IMR-90 (cell line): ENCODE results near the gene HIGD2A. TPM values are rescaled to one million over a fixed set of nuclear protein-coding genes. Genes with fewer than 3 reads are reported as not detected.

Experiments
- ATAC-seq: fragments of 200-7000 bp; cut with Tn5 transposase; 2 replicates; pipeline ENCODE4 v1.9.1; 2020; ENCODE audit warnings: low read depth, mild to moderate bottlenecking, moderate library complexity
- BruUV-seq: library from RNA; stranded (reverse); fragments of 400-500 nt; replicated peaks from 2 replicates; lab custom pipeline; 2021; lab: Mats Ljungman, UMichigan
- CTCF ChIA-PET: fragments of 300-600 bp; formaldehyde crosslinking; extraction: SDS; loops from one replicate; lab custom pipeline; 2021; ENCODE audit warnings: antibody characterized with exemption; lab: Yijun Ruan, JAX
- POLR2A ChIA-PET: fragments of 300-600 bp; sonication (Branson Sonifier 250); formaldehyde crosslinking; loops from one replicate; lab custom pipeline; 2022; ENCODE audit warnings: antibody characterized with exemption; ENCODE audit not compliant: unreplicated experiment; lab: Charles Lee
- DNase-seq: peaks from one replicate; pipeline ENCODE4 v3.0.0; 2013
- H2AFZ ChIP-seq: replicated peaks from 2 replicates; pipeline ENCODE3; 2013; ENCODE audit warnings: low read length, mild to moderate bottlenecking; ENCODE audit not compliant: poor library complexity
- H2AK5ac ChIP-seq: 2 replicates; pipeline ENCODE4 v1.6.1; 2013; ENCODE audit warnings: low read depth, low read length, inconsistent platforms
- H2AK9ac ChIP-seq: replicated peaks from 2 replicates; pipeline ENCODE3; 2013; ENCODE audit warnings: mild to moderate bottlenecking, low read depth, low read length, moderate library complexity; ENCODE audit not compliant: poor library complexity
- H2BK120ac ChIP-seq: 2 replicates; pipeline ENCODE4 v1.6.1; 2013; ENCODE audit warnings: low read depth, low read length, inconsistent platforms
- H2BK15ac ChIP-seq: 3 replicates; pipeline ENCODE4 v1.6.1; 2013; ENCODE audit warnings: low read depth, low read length, inconsistent platforms
- H2BK20ac ChIP-seq: 2 replicates; pipeline ENCODE4 v1.6.1; 2013; ENCODE audit warnings: low read depth, mild to moderate bottlenecking, inconsistent platforms, low read length, moderate library complexity
- H2BK5ac ChIP-seq: 2 replicates; pipeline ENCODE4 v1.6.1; 2013; ENCODE audit warnings: mild to moderate bottlenecking, low read depth, low read length, inconsistent platforms; ENCODE audit not compliant: poor library complexity, severe bottlenecking
- H3K14ac ChIP-seq: replicated peaks from 2 replicates; pipeline ENCODE4 v1.6.1; 2013; ENCODE audit warnings: low read depth, low read length, inconsistent platforms
- H3K18ac ChIP-seq: 2 replicates; pipeline ENCODE4 v1.6.1; 2013; ENCODE audit warnings: low read depth, low read length, control low read depth
- H3K23ac ChIP-seq: 2 replicates; pipeline ENCODE4 v1.6.1; 2013; ENCODE audit warnings: low read depth, low read length, inconsistent platforms
- H3K27ac ChIP-seq: 2 replicates; pipeline ENCODE4 v1.5.1; 2013; ENCODE audit warnings: mild to moderate bottlenecking, control low read depth, low read length; ENCODE audit not compliant: insufficient read depth
- H3K27me3 ChIP-seq: 2 replicates; pipeline ENCODE4 v1.6.1; 2013; ENCODE audit warnings: low read length; ENCODE audit not compliant: control insufficient read depth, insufficient read depth
- H3K36me3 ChIP-seq: 2 replicates; pipeline ENCODE4 v1.6.1; 2013; ENCODE audit warnings: low read length, mixed read lengths; ENCODE audit not compliant: control insufficient read depth, insufficient read depth
- H3K4ac ChIP-seq: 2 replicates; pipeline ENCODE4 v1.6.1; 2013; ENCODE audit warnings: low read depth, low read length, inconsistent platforms
- H3K4me1 ChIP-seq: 2 replicates; pipeline ENCODE4 v1.6.1; 2013; ENCODE audit warnings: low read length, mixed read lengths; ENCODE audit not compliant: control insufficient read depth, insufficient read depth
- H3K4me2 ChIP-seq: 2 replicates; pipeline ENCODE4 v1.6.1; 2013; ENCODE audit warnings: low read depth, mild to moderate bottlenecking, control low read depth, low read length, moderate library complexity
- H3K4me3 ChIP-seq: 2 replicates; pipeline ENCODE4 v1.5.1; 2013; ENCODE audit warnings: low read depth, mild to moderate bottlenecking, control low read depth, low read length, moderate library complexity; ENCODE audit not compliant: insufficient read depth
- H3K56ac ChIP-seq: 2 replicates; pipeline ENCODE4 v1.6.1; 2013; ENCODE audit warnings: low read length, inconsistent platforms; ENCODE audit not compliant: insufficient read depth; ENCODE audit errors: extremely low read depth
- H3K79me1 ChIP-seq, 2 experiments: 2 replicates each; pipeline ENCODE4 v1.6.1; 2013; ENCODE audit warnings: low read length in 2 of 2, inconsistent platforms in 1 of 2, low read depth in 1 of 2
- H3K9ac ChIP-seq: 2 replicates; pipeline ENCODE4 v1.6.1; 2013; ENCODE audit warnings: low read depth, low read length, control low read depth
- H3K9me1 ChIP-seq: 2 replicates; pipeline ENCODE4 v1.6.1; 2013; ENCODE audit warnings: low read length, inconsistent platforms; ENCODE audit not compliant: insufficient read depth
- H3K9me3 ChIP-seq: 2 replicates; pipeline ENCODE4 v1.6.1; 2013; ENCODE audit warnings: low read length; ENCODE audit not compliant: control insufficient read depth, insufficient read depth
- H4K20me1 ChIP-seq: 2 replicates; pipeline ENCODE4 v1.6.1; 2013; ENCODE audit warnings: low read length, inconsistent platforms; ENCODE audit not compliant: insufficient read depth
- H4K5ac ChIP-seq: 2 replicates; pipeline ENCODE4 v1.6.1; 2013; ENCODE audit warnings: mild to moderate bottlenecking, low read depth, low read length, control low read depth
- H4K8ac ChIP-seq, 2 experiments: 2 replicates each; pipeline ENCODE4 v1.6.1; 2013; ENCODE audit warnings: low read depth in 2 of 2, low read length in 2 of 2, control low read depth in 1 of 2, inconsistent platforms in 1 of 2
- H4K91ac ChIP-seq: 2 replicates; pipeline ENCODE4 v1.6.1; 2013; ENCODE audit warnings: low read depth, low read length, inconsistent platforms; ENCODE audit not compliant: insufficient read depth
- BHLHE40 ChIP-seq: fragments of 150-350 bp; IDR thresholded peaks from 2 replicates; pipeline ENCODE4 v1.6.1; 2016; ENCODE audit warnings: mild to moderate bottlenecking, low read depth, low read length
- CEBPB ChIP-seq: IDR thresholded peaks from 2 replicates; pipeline ENCODE4 v1.6.1; 2012; ENCODE audit warnings: low read depth, low read length, improper control_type of control experiment
- ELK1 ChIP-seq: fragments of 150-350 bp; IDR thresholded peaks from 2 replicates; pipeline ENCODE4 v1.6.1; 2016; ENCODE audit warnings: low read depth, mild to moderate bottlenecking, low read length, moderate library complexity, borderline replicate concordance
- FOS ChIP-seq: fragments of 150-350 bp; IDR thresholded peaks from 2 replicates; pipeline ENCODE4 v1.6.1; 2016; ENCODE audit warnings: low read depth, low read length
- MAFK ChIP-seq: IDR thresholded peaks from 2 replicates; pipeline ENCODE4 v1.6.1; 2012; ENCODE audit warnings: low read depth, low read length, improper control_type of control experiment
- MAZ ChIP-seq: IDR thresholded peaks from 2 replicates; pipeline ENCODE4 v1.6.1; 2012; ENCODE audit warnings: low read depth, mild to moderate bottlenecking, low read length, improper control_type of control experiment, moderate library complexity, borderline replicate concordance
- MXI1 ChIP-seq: IDR thresholded peaks from 2 replicates; pipeline ENCODE4 v1.6.1; 2012; ENCODE audit warnings: low read depth, mild to moderate bottlenecking, low read length, moderate library complexity, borderline replicate concordance
- NFE2L2 ChIP-seq: fragments of 150-350 bp; IDR thresholded peaks from 2 replicates; pipeline ENCODE4 v1.6.1; 2016; ENCODE audit warnings: low read depth, mild to moderate bottlenecking, low read length
- RAD21 ChIP-seq: IDR thresholded peaks from 2 replicates; pipeline ENCODE4 v1.6.1; 2012; ENCODE audit warnings: low read length, improper control_type of control experiment
- RFX5 ChIP-seq: IDR thresholded peaks from 2 replicates; pipeline ENCODE4 v1.8.0; 2012; ENCODE audit warnings: low read depth, mild to moderate bottlenecking, low read length, moderate library complexity
- SMC3 ChIP-seq: fragments of 150-350 bp; IDR thresholded peaks from 2 replicates; pipeline ENCODE4 v1.6.1; 2016; ENCODE audit warnings: low read depth, mild to moderate bottlenecking, antibody characterized with exemption, low read length, moderate library complexity
- USF2 ChIP-seq: fragments of 150-350 bp; IDR thresholded peaks from 2 replicates; pipeline ENCODE4 v1.6.1; 2017; ENCODE audit warnings: mild to moderate bottlenecking, antibody characterized with exemption, low read length, low read depth
- WGBS, 2 experiments: methylation state at CpG; one replicate each; pipeline versions ENCODE4 v1.1.5 to v1.1.7; 2013; ENCODE audit warnings: missing lambda C conversion rate in 2 of 2; ENCODE audit not compliant: insufficient read length in 1 of 2; ENCODE audit errors: extremely low coverage in 2 of 2; 5-methylcytosine and 5-hydroxymethylcytosine counted together
- dilution Hi-C: fragments of 300-500 bp; cut with HindIII; formaldehyde crosslinking; loops from one replicate; pipeline ENCODE4 v1.14.3; 2018; ENCODE audit warnings: low sequenced_read_pairs; ENCODE audit not compliant: unreplicated experiment
- in situ Hi-C: fragments of 300-500 bp; cut with MboI; formaldehyde crosslinking; loops from 3 replicates; pipeline ENCODE4 v1.14.3; 2019; ENCODE audit warnings: low sequenced_read_pairs, inconsistent platforms, mixed read lengths
- intact Hi-C: fragments of 100-400 bp; cut with micrococcal nuclease; formaldehyde crosslinking; loops from 2 replicates; pipeline ENCODE4 v1.10.0; 2022
- polyA plus RNA-seq, 3 experiments: library from polyadenylated mRNA; depleted of rRNA; stranded (reverse); fragments of >200 nt; gene quantifications; 2 replicates each; pipeline ENCODE4 v1.2.3, GENCODE V29; 2012; ENCODE audit warnings: low replicate concordance in 1 of 3
- total RNA-seq: library from RNA; depleted of rRNA; stranded (reverse); fragments of >200 nt; gene quantifications from 2 replicates; pipeline ENCODE4 v1.2.3, GENCODE V29; 2012
- TF ChIP-seq, protein P1 (sequence below): conservative IDR thresholded peaks from 2 replicates; pipeline ENCODE4 v1.5.1; 2012; ENCODE audit warnings: mild to moderate bottlenecking, low read depth, low read length, improper control_type of control experiment

The HIGD2A gene
- total and polyA plus RNA-seq, 2 of the 4 experiments (the other 2 are of a cell fraction): 35.0 to 131 TPM

DNA sequence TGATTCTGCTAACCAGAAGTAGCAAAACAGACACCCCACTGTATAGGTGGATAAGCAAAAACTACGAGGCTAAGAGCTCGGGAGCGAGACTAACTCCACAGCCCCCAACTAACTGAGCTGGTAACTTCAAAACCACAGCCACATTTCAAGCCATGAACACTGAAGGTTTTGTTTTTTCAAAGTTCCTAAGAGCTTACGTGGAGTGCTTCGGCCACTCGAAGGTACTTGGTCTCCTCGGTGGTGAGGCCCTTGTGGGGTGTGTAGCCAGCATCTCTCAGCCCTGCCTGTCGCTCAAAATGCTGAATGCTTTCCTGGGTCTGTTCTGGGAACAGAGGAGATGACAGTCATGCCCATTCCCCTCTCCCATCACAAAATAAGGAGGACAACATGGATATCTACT, 38.1 kb upstream of the HIGD2A start:
- BruUV-seq: no TSS peak
- dilution Hi-C loops: no loop called here

More for the DNA sequence above, 38.1 kb upstream of the HIGD2A start:
- H3K9me3 ChIP-seq: no peaks in the 10 kb centered on the region
- ChIA-PET CTCF (interaction anchor here (1.0 kb wide), 1 partner anchor 11 kb away, joined by 3 read pairs; the partner anchor contains the start of gene KIAA1191), POLR2A (no interaction called here)
- H2BK20ac ChIP-seq: no peak overlapping the region
- H3K27ac ChIP-seq: no peak overlapping the region
- H3K56ac ChIP-seq: no peak overlapping the region
- no peak overlapping the region for H2BK5ac ChIP-seq
- H4K91ac ChIP-seq: no peak overlapping the region
- ATAC-seq (no peak), DNase-seq (no peak)
- no peak overlapping the region for H3K9ac ChIP-seq
- H3K14ac ChIP-seq: no peak overlapping the region
- H4K5ac ChIP-seq: no peak overlapping the region
- H4K20me1 ChIP-seq: peaks cover 36% of the 10 kb centered on the region
- 0 out of 2 replicates have a peak, but pooled peaks cover 2% of the 10 kb centered on the region for H3K4me1 ChIP-seq
- H3K23ac ChIP-seq: no peak overlapping the region
- H2BK120ac ChIP-seq: no peak overlapping the region
- H4K8ac ChIP-seq: no peak overlapping the region
- H2AK5ac ChIP-seq: no peak overlapping the region
- H3K9me1 ChIP-seq: peaks cover 10% of the 10 kb centered on the region
- WGBS, 2 experiments: no CpG with 5 or more reads among the region's 8 CpGs
- in situ Hi-C loops: no loop called here
- H2AK9ac ChIP-seq: no peak overlapping the region
- H3K79me1 ChIP-seq: peaks cover 37 to 44% of the 10 kb centered on the region in 2 experiments
- no peak overlapping the region for H3K4ac ChIP-seq
- no peak overlapping the region for H3K4me3 ChIP-seq
- peaks cover 74% of the 10 kb centered on the region for H3K36me3 ChIP-seq
- H3K4me2 ChIP-seq: no peak overlapping the region
- no peaks in the 10 kb centered on the region for H3K27me3 ChIP-seq
- no peak overlapping the region for H3K18ac ChIP-seq
- no peak overlapping the region for H2AFZ ChIP-seq
- TF ChIP-seq USF2 (no peak), SMC3 (no peak), FOS (no peak), NFE2L2 (no peak), RFX5 (no peak), BHLHE40 (no peak), MXI1 (no peak), CEBPB (no peak), RAD21 (no peak), ELK1 (no peak), MAZ (no peak), MAFK (no peak)
- TF ChIP-seq, protein P1, sequence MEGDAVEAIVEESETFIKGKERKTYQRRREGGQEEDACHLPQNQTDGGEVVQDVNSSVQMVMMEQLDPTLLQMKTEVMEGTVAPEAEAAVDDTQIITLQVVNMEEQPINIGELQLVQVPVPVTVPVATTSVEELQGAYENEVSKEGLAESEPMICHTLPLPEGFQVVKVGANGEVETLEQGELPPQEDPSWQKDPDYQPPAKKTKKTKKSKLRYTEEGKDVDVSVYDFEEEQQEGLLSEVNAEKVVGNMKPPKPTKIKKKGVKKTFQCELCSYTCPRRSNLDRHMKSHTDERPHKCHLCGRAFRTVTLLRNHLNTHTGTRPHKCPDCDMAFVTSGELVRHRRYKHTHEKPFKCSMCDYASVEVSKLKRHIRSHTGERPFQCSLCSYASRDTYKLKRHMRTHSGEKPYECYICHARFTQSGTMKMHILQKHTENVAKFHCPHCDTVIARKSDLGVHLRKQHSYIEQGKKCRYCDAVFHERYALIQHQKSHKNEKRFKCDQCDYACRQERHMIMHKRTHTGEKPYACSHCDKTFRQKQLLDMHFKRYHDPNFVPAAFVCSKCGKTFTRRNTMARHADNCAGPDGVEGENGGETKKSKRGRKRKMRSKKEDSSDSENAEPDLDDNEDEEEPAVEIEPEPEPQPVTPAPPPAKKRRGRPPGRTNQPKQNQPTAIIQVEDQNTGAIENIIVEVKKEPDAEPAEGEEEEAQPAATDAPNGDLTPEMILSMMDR: no peak
- intact Hi-C loops: no loop called here
- H2BK15ac ChIP-seq: no peak overlapping the region
